Tibial artery (tissue), 4 donors: Measurements from ENCODE around the gene NOC4L.

Experiments used
- DNase-seq, 2 donors: peaks; one replicate each; pipeline ENCODE4 v3.0.0-alpha.2; 2019
- H3K27ac ChIP-seq, 2 donors: fragments of 200-600 bp; sonication (generic) in 1 of 2; 1 replicate in 1 of 2; 2 replicates in 1 of 2; pipeline ENCODE4 v1.5.1; 2018 to 2019; ENCODE audit warnings: mild to moderate bottlenecking in 1 of 2
- H3K27me3 ChIP-seq, 2 donors: fragments of 200-600 bp; sonication (generic) in 1 of 2; one replicate each; pipeline versions ENCODE4 v1.5.1 to v1.6.0; 2016 to 2019
- H3K36me3 ChIP-seq, 3 donors: fragments of 200-600 bp; sonication (generic) in 2 of 3; one replicate each; pipeline ENCODE4 v1.5.1; 2016 to 2019; ENCODE audit warnings: mild to moderate bottlenecking in 2 of 3
- H3K4me1 ChIP-seq, 4 donors: fragments of 200-600 bp; sonication (generic) in 2 of 4; 1 replicate in 3 of 4; 2 replicates in 1 of 4; pipeline ENCODE4 v1.5.1; 2016 to 2019
- H3K4me3 ChIP-seq, 2 donors: fragments of 200-600 bp; sonication (generic) in 1 of 2; 1 replicate in 1 of 2; 2 replicates in 1 of 2; pipeline ENCODE4 v1.5.1; 2018 to 2019; ENCODE audit warnings: mild to moderate bottlenecking in 2 of 2
- H3K9me3 ChIP-seq, 3 donors: fragments of 200-600 bp; sonication (generic) in 1 of 3; one replicate each; pipeline ENCODE4 v1.5.1; 2016 to 2019
- intact Hi-C: fragments of 100-400 bp; cut with DNase I; formaldehyde crosslinking; loops from one replicate; pipeline ENCODE4 v1.15.0; 2023; ENCODE audit warnings: low total_unique reads
- TF ChIP-seq, protein P1 (sequence below), 2 experiments: fragments of 200-600 bp in 1 of 2; fragments of 450-650 bp in 1 of 2; IDR thresholded peaks; one replicate each; pipeline ENCODE4 v1.5.1; 2017 to 2019; ENCODE audit warnings: antibody characterized with exemption in 2 of 2, mild to moderate bottlenecking in 1 of 2, moderate library complexity in 1 of 2

NOC4L gene

DNA sequence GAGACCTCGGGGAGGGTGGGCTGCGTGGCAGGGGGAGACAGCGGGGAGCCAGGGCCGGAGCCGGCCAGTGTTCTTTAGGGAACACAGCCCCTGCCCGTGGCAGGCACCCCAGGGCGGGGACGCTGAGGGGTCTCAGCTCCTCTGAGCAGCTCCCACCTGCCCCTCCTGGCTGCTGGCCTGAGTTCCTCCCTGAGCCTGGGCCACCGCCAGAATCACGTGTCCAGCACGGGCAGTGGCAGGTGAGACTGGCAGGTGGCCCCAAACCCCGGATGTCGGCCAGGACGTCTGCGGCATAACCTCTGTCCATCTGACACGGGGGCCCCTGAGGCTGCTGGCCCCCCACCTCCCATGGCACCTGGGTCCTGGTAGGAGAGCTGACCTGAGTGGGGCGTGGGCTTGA, 25.1 kb downstream of the NOC4L start:
- intact Hi-C loops = no loop called here
- H3K27me3 ChIP-seq = peaks cover 0 to 59% of the 10 kb centered on the region in 2 donors
- no peaks in the 10 kb centered on the region for H3K4me1 ChIP-seq
- H3K4me3 ChIP-seq = no peak overlapping the region
- no peak overlapping the region for H3K27ac ChIP-seq
- no peak for DNase-seq
- H3K36me3 ChIP-seq = no peaks in the 10 kb centered on the region
- TF ChIP-seq, protein P1, sequence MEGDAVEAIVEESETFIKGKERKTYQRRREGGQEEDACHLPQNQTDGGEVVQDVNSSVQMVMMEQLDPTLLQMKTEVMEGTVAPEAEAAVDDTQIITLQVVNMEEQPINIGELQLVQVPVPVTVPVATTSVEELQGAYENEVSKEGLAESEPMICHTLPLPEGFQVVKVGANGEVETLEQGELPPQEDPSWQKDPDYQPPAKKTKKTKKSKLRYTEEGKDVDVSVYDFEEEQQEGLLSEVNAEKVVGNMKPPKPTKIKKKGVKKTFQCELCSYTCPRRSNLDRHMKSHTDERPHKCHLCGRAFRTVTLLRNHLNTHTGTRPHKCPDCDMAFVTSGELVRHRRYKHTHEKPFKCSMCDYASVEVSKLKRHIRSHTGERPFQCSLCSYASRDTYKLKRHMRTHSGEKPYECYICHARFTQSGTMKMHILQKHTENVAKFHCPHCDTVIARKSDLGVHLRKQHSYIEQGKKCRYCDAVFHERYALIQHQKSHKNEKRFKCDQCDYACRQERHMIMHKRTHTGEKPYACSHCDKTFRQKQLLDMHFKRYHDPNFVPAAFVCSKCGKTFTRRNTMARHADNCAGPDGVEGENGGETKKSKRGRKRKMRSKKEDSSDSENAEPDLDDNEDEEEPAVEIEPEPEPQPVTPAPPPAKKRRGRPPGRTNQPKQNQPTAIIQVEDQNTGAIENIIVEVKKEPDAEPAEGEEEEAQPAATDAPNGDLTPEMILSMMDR (IDR thresholded peaks at IDR 0.05) = no peak
- no peaks in the 10 kb centered on the region for H3K9me3 ChIP-seq

DNA sequence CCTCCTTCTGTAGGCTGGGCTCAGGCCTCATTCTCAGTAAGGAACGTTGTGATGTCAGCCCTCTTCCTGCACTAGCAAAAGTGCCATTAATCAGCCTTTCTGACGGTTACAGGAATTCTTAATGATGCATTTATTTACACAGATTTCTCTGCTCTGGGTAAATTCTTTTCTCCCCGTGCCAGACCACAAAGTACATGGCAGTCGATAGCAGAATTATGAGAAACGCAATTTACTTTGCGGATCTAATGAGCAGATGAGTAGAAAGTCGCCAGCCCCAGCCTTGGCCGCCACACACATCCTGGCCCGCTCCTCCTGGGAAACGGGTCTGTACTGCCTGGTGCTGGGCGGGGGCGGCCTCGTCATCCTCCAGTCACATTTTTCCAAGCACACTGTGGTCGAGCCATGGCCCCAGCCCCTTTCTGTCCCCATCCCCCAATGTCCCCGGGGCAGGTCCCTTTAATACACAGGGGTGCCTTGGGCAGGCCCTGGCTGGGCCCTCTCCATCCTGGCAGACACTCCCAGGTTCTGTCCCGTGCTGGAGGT, 25.9 kb downstream of the NOC4L start:
- Histone ChIP-seq H3K36me3 (no peaks in the 10 kb centered on the region), H3K27me3 (peaks cover 0 to 67% of the 10 kb centered on the region in 2 donors), H3K4me1 (no peaks in the 10 kb centered on the region), H3K9me3 (no peaks in the 10 kb centered on the region), H3K4me3 (no peak overlapping the region), H3K27ac (no peak overlapping the region)
- no peak for DNase-seq
- TF ChIP-seq, protein P1 (IDR thresholded peaks at IDR 0.05) = no peak
- intact Hi-C loops = no loop called here

DNA sequence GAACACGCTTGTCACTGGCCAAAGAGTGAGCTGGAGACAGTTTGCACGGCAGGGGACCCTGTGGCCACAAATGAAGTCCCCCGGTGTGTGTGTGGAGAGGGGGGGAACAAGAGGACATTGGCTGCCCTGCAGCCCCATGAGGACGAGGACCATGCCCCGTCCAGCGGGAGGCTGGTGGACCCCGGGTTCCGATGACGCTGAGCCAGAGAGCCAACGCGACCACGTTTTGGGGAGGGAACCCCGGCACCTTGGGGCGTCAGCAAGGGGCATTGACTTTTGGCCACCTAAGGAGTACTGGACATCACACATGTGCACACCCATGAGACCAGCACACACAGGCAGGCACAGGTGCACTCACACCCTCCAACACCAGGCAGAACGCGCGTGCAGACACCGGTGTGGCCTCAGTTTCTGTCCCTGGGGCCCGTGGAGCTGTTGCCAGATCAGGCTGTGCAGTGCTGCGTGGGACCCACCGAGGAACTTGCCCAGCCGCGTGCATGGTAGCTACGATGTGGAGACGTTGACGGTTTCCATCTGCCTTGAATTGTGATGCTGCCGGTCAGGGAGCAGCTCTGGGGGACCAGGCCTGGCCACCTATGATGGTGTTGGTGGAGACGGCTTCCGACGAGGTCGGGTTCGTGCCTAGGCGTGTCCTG, 26.5 kb downstream of the NOC4L start:
- Histone ChIP-seq H3K27ac (no peak overlapping the region), H3K4me1 (no peaks in the 10 kb centered on the region), H3K9me3 (no peaks in the 10 kb centered on the region), H3K27me3 (peaks cover 0 to 73% of the 10 kb centered on the region in 2 donors), H3K4me3 (no peak overlapping the region), H3K36me3 (no peaks in the 10 kb centered on the region)
- intact Hi-C loops = no loop called here
- no peak for DNase-seq
- TF ChIP-seq, protein P1 (IDR thresholded peaks at IDR 0.05) = no peak

DNA sequence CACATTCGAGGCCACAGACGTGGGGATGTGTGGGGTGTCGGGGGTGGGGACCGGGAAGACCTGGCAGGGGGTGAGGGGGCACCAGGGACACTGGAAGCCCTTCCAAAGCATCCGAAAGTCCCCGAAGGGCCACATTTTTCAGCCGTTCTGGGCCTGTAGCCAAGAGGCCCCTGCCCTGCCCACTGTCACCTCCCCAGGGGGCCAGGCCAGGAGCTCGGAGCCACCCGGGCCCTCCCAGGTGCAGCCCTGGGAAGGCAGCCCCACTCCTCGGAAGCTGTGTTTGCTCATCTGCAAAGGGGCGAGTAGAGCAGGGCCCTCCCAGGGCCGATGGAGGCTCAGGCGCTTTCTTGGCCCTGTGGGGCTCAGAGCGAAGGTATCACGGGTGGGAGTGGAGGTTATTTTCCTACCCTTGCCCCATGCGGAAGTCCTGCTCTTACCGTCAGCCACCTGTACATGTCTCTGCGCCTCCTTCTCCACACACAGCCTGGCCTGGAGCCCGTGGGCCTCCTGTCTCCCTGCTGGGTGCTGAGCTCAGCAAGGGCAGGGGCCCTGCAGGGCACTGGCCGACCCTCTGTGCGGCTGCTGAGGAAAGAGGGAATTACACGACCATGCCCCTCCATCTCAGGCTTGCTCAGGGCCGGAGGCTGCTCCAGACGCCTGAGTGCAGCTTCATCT, 27.2 kb downstream of the NOC4L start:
- TF ChIP-seq, protein P1 (IDR thresholded peaks at IDR 0.05) = no peak
- H3K36me3 ChIP-seq = no peaks in the 10 kb centered on the region
- H3K27me3 ChIP-seq = peaks cover 0 to 80% of the 10 kb centered on the region in 2 donors
- no peaks in the 10 kb centered on the region for H3K9me3 ChIP-seq
- intact Hi-C loops = no loop called here
- DNase-seq = no peak
- H3K4me3 ChIP-seq = no peak overlapping the region
- H3K4me1 ChIP-seq = no peaks in the 10 kb centered on the region
- no peak overlapping the region for H3K27ac ChIP-seq

DNA sequence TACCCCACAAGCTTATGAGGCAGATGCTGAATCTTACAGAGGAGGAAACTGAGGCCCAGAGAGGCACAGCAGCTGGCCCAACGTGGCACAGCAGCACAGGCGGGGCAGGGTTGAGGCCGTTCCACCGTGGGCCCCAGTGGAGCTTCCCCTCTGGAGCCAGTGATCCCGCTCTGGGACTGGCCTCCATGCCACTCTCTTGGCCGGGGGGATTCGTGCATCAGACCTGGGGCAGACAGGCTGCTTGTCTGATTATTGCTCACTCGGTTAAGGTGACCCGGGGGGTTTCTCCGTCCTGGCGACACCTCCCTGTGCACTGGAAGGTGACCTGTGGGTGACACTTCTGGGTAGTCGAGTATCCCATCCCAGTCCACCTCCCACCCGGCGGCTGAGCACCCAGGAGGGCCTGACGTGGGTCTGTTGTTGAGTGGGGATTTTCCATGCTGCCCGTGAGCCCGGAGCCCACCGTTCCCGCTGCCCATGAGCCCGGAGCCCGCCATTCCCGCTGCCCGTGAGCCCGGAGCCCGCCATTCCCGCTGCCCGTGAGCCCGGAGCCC, 27.8 kb downstream of the NOC4L start:
- no peaks in the 10 kb centered on the region for H3K36me3 ChIP-seq

More for the DNA sequence above, 27.8 kb downstream of the NOC4L start:
- intact Hi-C loops = no loop called here
- Histone ChIP-seq H3K27me3 (peaks cover 0 to 86% of the 10 kb centered on the region in 2 donors), H3K4me3 (no peak overlapping the region), H3K9me3 (no peaks in the 10 kb centered on the region), H3K4me1 (no peaks in the 10 kb centered on the region), H3K27ac (no peak overlapping the region)
- TF ChIP-seq, protein P1 (IDR thresholded peaks at IDR 0.05) = no peak
- DNase-seq = no peak
